PFSK-1 (cell line): ENCODE data around the gene STYK1.

Experiments
- FOXP2 ChIP-seq: optimal IDR thresholded peaks from 2 replicates; pipeline ENCODE3; 2011; ENCODE audit warnings: borderline replicate concordance, control low read depth, inconsistent platforms; ENCODE audit not compliant: insufficient read depth; ENCODE audit errors: extremely low read length, extremely low read depth
- POLR2AphosphoS5 ChIP-seq: IDR thresholded peaks from 2 replicates; pipeline ENCODE4 v1.6.1; 2012; ENCODE audit warnings: low read depth, mild to moderate bottlenecking, control low read depth, low read length, moderate library complexity
- SIN3A ChIP-seq: IDR thresholded peaks from 2 replicates; pipeline ENCODE4 v1.6.1; 2012; ENCODE audit warnings: mild to moderate bottlenecking, low read length, moderate library complexity, borderline replicate concordance; ENCODE audit not compliant: insufficient read depth
- TAF1 ChIP-seq: IDR thresholded peaks from 2 replicates; pipeline ENCODE4 v1.6.1; 2012; ENCODE audit warnings: low read length, control low read depth, borderline replicate concordance; ENCODE audit not compliant: insufficient read depth
- TF ChIP-seq, protein P1 (sequence below), 2 experiments: IDR thresholded peaks; 2 replicates each; pipeline versions ENCODE4 v1.6.1 to v1.8.0; 2011 to 2012; ENCODE audit warnings: low read depth in 2 of 2, low read length in 2 of 2, control low read depth in 1 of 2, inconsistent platforms in 1 of 2, mild to moderate bottlenecking in 1 of 2, moderate library complexity in 1 of 2; ENCODE audit not compliant: insufficient read depth in 1 of 2

DNA sequence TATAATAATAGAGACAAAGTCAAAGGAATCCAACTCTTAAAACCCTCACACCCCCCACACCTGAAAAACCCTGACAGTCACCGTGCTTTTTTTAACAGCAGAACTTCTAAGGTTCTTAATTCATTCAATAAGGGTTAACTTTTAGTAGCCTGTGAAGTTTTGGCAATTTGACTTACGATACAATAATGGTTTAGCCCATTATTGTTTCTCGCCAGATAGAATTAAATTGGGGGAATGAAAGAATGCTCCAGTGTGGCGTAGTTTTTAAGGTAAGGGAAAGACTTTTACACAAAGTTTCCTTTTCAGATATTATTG, 59.8 kb downstream of the STYK1 start:
- TF ChIP-seq TAF1, result no peak
- no peak for TF ChIP-seq POLR2AphosphoS5
- TF ChIP-seq, protein P1, sequence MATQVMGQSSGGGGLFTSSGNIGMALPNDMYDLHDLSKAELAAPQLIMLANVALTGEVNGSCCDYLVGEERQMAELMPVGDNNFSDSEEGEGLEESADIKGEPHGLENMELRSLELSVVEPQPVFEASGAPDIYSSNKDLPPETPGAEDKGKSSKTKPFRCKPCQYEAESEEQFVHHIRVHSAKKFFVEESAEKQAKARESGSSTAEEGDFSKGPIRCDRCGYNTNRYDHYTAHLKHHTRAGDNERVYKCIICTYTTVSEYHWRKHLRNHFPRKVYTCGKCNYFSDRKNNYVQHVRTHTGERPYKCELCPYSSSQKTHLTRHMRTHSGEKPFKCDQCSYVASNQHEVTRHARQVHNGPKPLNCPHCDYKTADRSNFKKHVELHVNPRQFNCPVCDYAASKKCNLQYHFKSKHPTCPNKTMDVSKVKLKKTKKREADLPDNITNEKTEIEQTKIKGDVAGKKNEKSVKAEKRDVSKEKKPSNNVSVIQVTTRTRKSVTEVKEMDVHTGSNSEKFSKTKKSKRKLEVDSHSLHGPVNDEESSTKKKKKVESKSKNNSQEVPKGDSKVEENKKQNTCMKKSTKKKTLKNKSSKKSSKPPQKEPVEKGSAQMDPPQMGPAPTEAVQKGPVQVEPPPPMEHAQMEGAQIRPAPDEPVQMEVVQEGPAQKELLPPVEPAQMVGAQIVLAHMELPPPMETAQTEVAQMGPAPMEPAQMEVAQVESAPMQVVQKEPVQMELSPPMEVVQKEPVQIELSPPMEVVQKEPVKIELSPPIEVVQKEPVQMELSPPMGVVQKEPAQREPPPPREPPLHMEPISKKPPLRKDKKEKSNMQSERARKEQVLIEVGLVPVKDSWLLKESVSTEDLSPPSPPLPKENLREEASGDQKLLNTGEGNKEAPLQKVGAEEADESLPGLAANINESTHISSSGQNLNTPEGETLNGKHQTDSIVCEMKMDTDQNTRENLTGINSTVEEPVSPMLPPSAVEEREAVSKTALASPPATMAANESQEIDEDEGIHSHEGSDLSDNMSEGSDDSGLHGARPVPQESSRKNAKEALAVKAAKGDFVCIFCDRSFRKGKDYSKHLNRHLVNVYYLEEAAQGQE (IDR thresholded peaks at IDR 0.05; ENCODE audit: insufficient read depth in 1 of 2, low read depth in 2 of 2, low read length in 2 of 2), result no peak
- TF ChIP-seq SIN3A, result no peak
- no peak for TF ChIP-seq FOXP2
